B cell (primary cell): ENCODE results near the gene CACNG6.

Experiments used
- EZH2 ChIP-seq: IDR thresholded peaks from 2 replicates; pipeline ENCODE4 v1.6.1; 2012; ENCODE audit warnings: borderline replicate concordance, low read depth, mild to moderate bottlenecking, moderate library complexity, low read length; ENCODE audit not compliant: insufficient read depth, poor library complexity, severe bottlenecking
- TF ChIP-seq, protein P1 (sequence below): fragments of 200-600 bp; IDR thresholded peaks from one replicate; pipeline ENCODE4 v1.8.0; 2022; ENCODE audit warnings: antibody characterized with exemption, mild to moderate bottlenecking

DNA sequence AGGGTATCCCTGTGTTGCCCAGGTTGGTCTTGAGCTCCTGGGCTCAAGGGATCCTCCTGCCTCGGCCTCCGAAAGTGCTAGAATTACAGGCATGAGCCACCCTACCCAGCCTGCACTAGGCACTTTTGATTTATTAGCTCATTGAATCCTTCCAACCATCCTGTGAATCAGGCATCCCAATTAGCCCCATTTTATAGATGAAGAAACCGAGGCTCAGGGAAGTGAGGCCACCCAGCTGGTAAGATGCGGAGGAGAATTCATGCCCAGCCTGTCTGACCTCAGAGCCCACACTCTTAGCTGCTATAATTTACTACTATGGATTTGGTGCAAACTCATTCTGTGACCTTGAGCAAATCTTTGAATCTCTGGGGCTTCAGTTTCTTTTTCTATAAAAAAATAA lies 46.5 kb upstream of the CACNG6 start:
- TF ChIP-seq, protein P1, sequence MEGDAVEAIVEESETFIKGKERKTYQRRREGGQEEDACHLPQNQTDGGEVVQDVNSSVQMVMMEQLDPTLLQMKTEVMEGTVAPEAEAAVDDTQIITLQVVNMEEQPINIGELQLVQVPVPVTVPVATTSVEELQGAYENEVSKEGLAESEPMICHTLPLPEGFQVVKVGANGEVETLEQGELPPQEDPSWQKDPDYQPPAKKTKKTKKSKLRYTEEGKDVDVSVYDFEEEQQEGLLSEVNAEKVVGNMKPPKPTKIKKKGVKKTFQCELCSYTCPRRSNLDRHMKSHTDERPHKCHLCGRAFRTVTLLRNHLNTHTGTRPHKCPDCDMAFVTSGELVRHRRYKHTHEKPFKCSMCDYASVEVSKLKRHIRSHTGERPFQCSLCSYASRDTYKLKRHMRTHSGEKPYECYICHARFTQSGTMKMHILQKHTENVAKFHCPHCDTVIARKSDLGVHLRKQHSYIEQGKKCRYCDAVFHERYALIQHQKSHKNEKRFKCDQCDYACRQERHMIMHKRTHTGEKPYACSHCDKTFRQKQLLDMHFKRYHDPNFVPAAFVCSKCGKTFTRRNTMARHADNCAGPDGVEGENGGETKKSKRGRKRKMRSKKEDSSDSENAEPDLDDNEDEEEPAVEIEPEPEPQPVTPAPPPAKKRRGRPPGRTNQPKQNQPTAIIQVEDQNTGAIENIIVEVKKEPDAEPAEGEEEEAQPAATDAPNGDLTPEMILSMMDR = no peak
- no peak for TF ChIP-seq EZH2
